Fibroblast of the conjunctiva (primary cell): ENCODE data around the gene ABI1.
"Not testable (repeated sequence)": the region's sequence is repeated elsewhere in the genome, so short reads cannot be mapped to it uniquely, and the experiment has no call there.

Experiments used
- DNase-seq: peaks from one replicate; pipeline ENCODE4 v3.0.0-alpha.2; 2010; ENCODE audit warnings: low read depth

Gene ABI1

GRCh38 chr10:26860443-26861204 lies at the start of gene ABI1:
ABI1 (minus strand) TSS chr10:26860958; CDS start chr10:26860863, 95 bp downstream.
- DNase-seq = peak; percentile 98

GRCh38 chr10:26909753-26910152 lies 49.0 kb upstream of the ABI1 start:
- DNase-seq = no peak

GRCh38 chr10:26905253-26905781 lies 44.6 kb upstream of the ABI1 start:
- not testable (repeated sequence) for DNase-seq

- DNase-seq = no peak
Measured at GRCh38 chr10:26903431-26904217, 42.9 kb upstream of the ABI1 start.

GRCh38 chr10:26892306-26892923 lies 31.7 kb upstream of the ABI1 start:
- not testable (repeated sequence) for DNase-seq

GRCh38 chr10:26890956-26891355 lies 30.2 kb upstream of the ABI1 start:
- DNase-seq = peak; percentile 61

GRCh38 chr10:26887611-26888215 lies 27.0 kb upstream of the ABI1 start:
- DNase-seq = no peak

GRCh38 chr10:26881600-26882331 lies 21.0 kb upstream of the ABI1 start:
- DNase-seq = peak; percentile 64

GRCh38 chr10:26879744-26880143 lies 19.0 kb upstream of the ABI1 start:
- DNase-seq = no peak

- DNase-seq = no peak
Measured at GRCh38 chr10:26870766-26871165, 10.0 kb upstream of the ABI1 start.

- DNase-seq = no peak
Measured at GRCh38 chr10:26869528-26869927, 8.8 kb upstream of the ABI1 start.

GRCh38 chr10:26863351-26864076 lies 2.8 kb upstream of the ABI1 start:
- DNase-seq = no peak

GRCh38 chr10:26861205-26861998 lies 644 bp upstream of the ABI1 start:
- DNase-seq = no peak

GRCh38 chr10:26860102-26860442 lies 686 bp downstream of the ABI1 start:
- peak; percentile 58 for DNase-seq

GRCh38 chr10:26859241-26860101 lies 1.3 kb downstream of the ABI1 start:
- DNase-seq = no peak

GRCh38 chr10:26858707-26859034 lies 2.1 kb downstream of the ABI1 start:
- no peak for DNase-seq

- no peak for DNase-seq
Measured at GRCh38 chr10:26857991-26858706, 2.6 kb downstream of the ABI1 start.

GRCh38 chr10:26857553-26857952 lies 3.2 kb downstream of the ABI1 start:
- DNase-seq = not testable (repeated sequence)

- no peak for DNase-seq
Measured at GRCh38 chr10:26855186-26855585, 5.6 kb downstream of the ABI1 start.
